ENCODE results near the gene BMP6. TPM values are rescaled to one million over a fixed set of nuclear protein-coding genes. Genes with fewer than 3 reads are reported as not detected.

Gene BMP6
- total RNA-seq, 1 experiment from 2014 or later: not detected

- peaks cover 43% of the 10 kb centered on the region for H3K79me2 ChIP-seq (ENCODE audit: low read depth)
- peaks cover 7% of the 10 kb centered on the region; the same call in 1 of the 2 replicates for H3K4me1 ChIP-seq (replicated peaks; ENCODE audit: insufficient read depth)
- no peak for DNase-seq
- H3K36me3 ChIP-seq (ENCODE audit: low read depth): no peaks in the 10 kb centered on the region
- POLR2A ChIA-PET (ENCODE audit: unreplicated experiment): no interaction called here
- H3F3A ChIP-seq (ENCODE audit: insufficient read depth, low read depth): no peaks in the 10 kb centered on the region
- H3K9me3 ChIP-seq (ENCODE audit: insufficient read depth, low read depth): no peaks in the 10 kb centered on the region
- BruUV-seq (replicated peaks): no TSS peak
- H4K20me1 ChIP-seq (ENCODE audit: insufficient read depth): peaks cover 17% of the 10 kb centered on the region; the same call in 1 of the 2 replicates
- no peak overlapping the region for H3K27ac ChIP-seq
- no peak overlapping the region for H3K4me2 ChIP-seq
- no peak overlapping the region for H2AFZ ChIP-seq
- no peak overlapping the region for H3K4me3 ChIP-seq
- CTCF ChIA-PET: no interaction called here
- H3K9me2 ChIP-seq (ENCODE audit: insufficient read depth): no peaks in the 10 kb centered on the region
- intact Hi-C loops (cut with micrococcal nuclease; ENCODE audit: unreplicated experiment): loop anchor here (5.0 kb wide), 1 partner anchor 87 kb away; no protein-coding TSS in a partner anchor
- no peaks in the 10 kb centered on the region for H3K27me3 ChIP-seq (ENCODE audit: insufficient read depth, low read depth)
- no peak for TF ChIP-seq EZH2 (IDR thresholded peaks at IDR 0.05; ENCODE audit: low read depth)
These were observed 179.5 kb downstream of the BMP6 start for GRCh38 chr6:7905416-7905815.

DNA sequence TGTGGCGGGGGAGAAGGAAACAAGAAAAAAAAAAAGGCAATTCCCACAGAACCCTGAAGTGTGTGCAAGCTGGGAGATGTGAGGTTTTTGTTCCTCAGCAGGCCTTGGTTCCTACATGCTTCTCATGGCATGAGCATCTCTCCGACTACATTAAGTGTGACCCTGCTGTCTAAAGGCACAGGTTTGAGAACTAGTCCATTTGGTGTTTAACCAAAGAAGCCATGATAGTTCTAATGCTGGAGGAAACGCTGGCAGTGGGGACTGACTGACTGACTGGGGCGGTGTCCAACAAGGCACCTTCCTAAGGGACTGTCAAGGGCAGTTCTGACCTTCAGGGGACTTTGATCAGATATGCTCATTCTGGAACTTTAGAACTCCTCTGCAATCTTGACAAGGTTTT, 180.8 kb downstream of the BMP6 start:
- intact Hi-C loops (cut with micrococcal nuclease; ENCODE audit: unreplicated experiment): loop anchor here (5.0 kb wide), 1 partner anchor 86 kb away; no protein-coding TSS in a partner anchor
- Histone ChIP-seq H3K27ac (no peak overlapping the region), H3K4me1 (replicated peaks; ENCODE audit: insufficient read depth) (peaks cover 12% of the 10 kb centered on the region; the same call in 1 of the 2 replicates), H3K9me2 (ENCODE audit: insufficient read depth) (no peaks in the 10 kb centered on the region), H3F3A (ENCODE audit: insufficient read depth, low read depth) (peaks cover 9% of the 10 kb centered on the region), H4K20me1 (ENCODE audit: insufficient read depth) (peaks cover 17% of the 10 kb centered on the region; the same call in 1 of the 2 replicates), H3K4me3 (no peak overlapping the region), H2AFZ (no peak overlapping the region), H3K4me2 (no peak overlapping the region), H3K27me3 (ENCODE audit: insufficient read depth, low read depth) (no peaks in the 10 kb centered on the region), H3K36me3 (ENCODE audit: low read depth) (no peaks in the 10 kb centered on the region), H3K79me2 (ENCODE audit: low read depth) (peaks cover 43% of the 10 kb centered on the region), H3K9me3 (ENCODE audit: insufficient read depth, low read depth) (no peaks in the 10 kb centered on the region)
- POLR2A ChIA-PET (ENCODE audit: unreplicated experiment): no interaction called here
- no peak for DNase-seq
- TF ChIP-seq CTCF (conservative IDR thresholded peaks at IDR 0.05) (no peak), EZH2 (IDR thresholded peaks at IDR 0.05; ENCODE audit: low read depth) (no peak)
- CTCF ChIA-PET: no interaction called here
- BruUV-seq (replicated peaks): no TSS peak

DNA sequence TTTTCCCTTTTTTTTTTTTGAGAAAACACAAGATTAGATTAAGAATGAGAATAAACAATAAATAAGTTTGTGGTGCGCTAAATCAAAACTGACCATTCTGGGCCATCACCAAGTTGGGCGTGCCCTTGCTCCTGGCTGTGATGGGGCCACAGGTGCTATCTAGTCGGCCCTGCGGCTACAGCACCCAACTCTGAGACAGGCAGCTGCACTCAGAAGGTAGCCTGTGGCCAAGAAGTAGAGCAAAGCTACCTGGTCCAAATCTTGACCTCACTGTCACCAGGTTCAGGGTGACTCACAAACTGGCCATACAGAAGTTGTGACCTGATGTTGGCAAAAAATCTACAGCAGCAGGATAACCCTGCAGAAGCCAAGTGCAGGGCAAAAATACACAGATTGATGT, 181.3 kb downstream of the BMP6 start:
- H4K20me1 ChIP-seq (ENCODE audit: insufficient read depth): peaks cover 17% of the 10 kb centered on the region; the same call in 1 of the 2 replicates

More for the DNA sequence above, 181.3 kb downstream of the BMP6 start:
- Histone ChIP-seq H3K79me2 (ENCODE audit: low read depth) (peaks cover 43% of the 10 kb centered on the region), H3K27me3 (ENCODE audit: insufficient read depth, low read depth) (no peaks in the 10 kb centered on the region), H3K36me3 (ENCODE audit: low read depth) (no peaks in the 10 kb centered on the region), H3K27ac (no peak overlapping the region), H2AFZ (no peak overlapping the region), H3K4me3 (no peak overlapping the region), H3K9me3 (ENCODE audit: insufficient read depth, low read depth) (no peaks in the 10 kb centered on the region), H3K4me2 (no peak overlapping the region), H3F3A (ENCODE audit: insufficient read depth, low read depth) (peaks cover 13% of the 10 kb centered on the region), H3K4me1 (replicated peaks; ENCODE audit: insufficient read depth) (peaks cover 14% of the 10 kb centered on the region; the same call in 1 of the 2 replicates), H3K9me2 (ENCODE audit: insufficient read depth) (no peaks in the 10 kb centered on the region)
- intact Hi-C loops (cut with micrococcal nuclease; ENCODE audit: unreplicated experiment): loop anchor here (5.0 kb wide), 1 partner anchor 85 kb away; no protein-coding TSS in a partner anchor
- TF ChIP-seq CTCF (conservative IDR thresholded peaks at IDR 0.05) (no peak), EZH2 (IDR thresholded peaks at IDR 0.05; ENCODE audit: low read depth) (no peak)
- no peak for DNase-seq
- POLR2A ChIA-PET (ENCODE audit: unreplicated experiment): no interaction called here
- CTCF ChIA-PET: no interaction called here
- no TSS peak for BruUV-seq (replicated peaks)
